Mesenchymal stem cell (in vitro differentiated cells and primary cell): ENCODE measurements around the gene ATP9B.
"Not testable (repeated sequence)": the region's sequence is repeated elsewhere in the genome, so short reads cannot be mapped to it uniquely, and the experiment has no call there.

Source experiments
- DNase-seq: peaks from one replicate; pipeline ENCODE4 v3.0.0-alpha.2; 2013
- H2AFZ ChIP-seq: one replicate; pipeline ENCODE4 v1.6.1; 2013; ENCODE audit warnings: low read depth, mild to moderate bottlenecking, control low read depth, inconsistent platforms, low read length, moderate library complexity
- H2AK5ac ChIP-seq: 2 replicates; pipeline ENCODE4 v1.6.1; 2013; ENCODE audit warnings: low read length, moderate library complexity, mild to moderate bottlenecking, inconsistent platforms; ENCODE audit not compliant: severe bottlenecking
- H2BK120ac ChIP-seq: one replicate; pipeline ENCODE4 v1.6.1; 2013; ENCODE audit warnings: low read depth, mild to moderate bottlenecking, inconsistent platforms, low read length, moderate library complexity
- H2BK12ac ChIP-seq, 2 experiments: one replicate each; pipeline ENCODE4 v1.6.1; 2013; ENCODE audit warnings: inconsistent platforms in 2 of 2, low read length in 2 of 2, mild to moderate bottlenecking in 2 of 2, moderate library complexity in 2 of 2, control low read depth in 1 of 2
- H2BK15ac ChIP-seq: one replicate; pipeline ENCODE4 v1.6.1; 2013; ENCODE audit warnings: mild to moderate bottlenecking, low read depth, inconsistent platforms; ENCODE audit not compliant: poor library complexity, severe bottlenecking
- H2BK5ac ChIP-seq: 2 replicates; pipeline ENCODE4 v1.6.1; 2013; ENCODE audit warnings: low read depth, mild to moderate bottlenecking, low read length, control low read depth, inconsistent platforms; ENCODE audit not compliant: poor library complexity, severe bottlenecking
- H3K14ac ChIP-seq, 2 experiments: one replicate each; pipeline ENCODE4 v1.6.1; 2013; ENCODE audit warnings: inconsistent platforms in 2 of 2, low read length in 2 of 2, control low read depth in 1 of 2, mild to moderate bottlenecking in 1 of 2, moderate library complexity in 1 of 2
- H3K18ac ChIP-seq, 2 experiments: one replicate each; pipeline ENCODE4 v1.6.1; 2013; ENCODE audit warnings: inconsistent platforms in 2 of 2, low read length in 2 of 2, control low read depth in 1 of 2, low read depth in 1 of 2, mild to moderate bottlenecking in 1 of 2
- H3K23ac ChIP-seq, 2 experiments: one replicate each; pipeline ENCODE4 v1.6.1; 2013; ENCODE audit warnings: inconsistent platforms in 2 of 2, low read length in 2 of 2, mild to moderate bottlenecking in 2 of 2, moderate library complexity in 2 of 2, control low read depth in 1 of 2
- H3K27ac ChIP-seq: 2 replicates; pipeline ENCODE4 v1.5.1; 2013; ENCODE audit warnings: mild to moderate bottlenecking, moderate library complexity, low read length, control low read depth, inconsistent platforms; ENCODE audit not compliant: poor library complexity, severe bottlenecking
- H3K27me3 ChIP-seq, 2 experiments: 2 replicates each; pipeline versions ENCODE4 v1.6.1 to v1.7.0; 2013; ENCODE audit warnings: low read length in 2 of 2, mild to moderate bottlenecking in 2 of 2, moderate library complexity in 2 of 2, control low read depth in 1 of 2, inconsistent platforms in 1 of 2; ENCODE audit not compliant: control insufficient read depth in 1 of 2, insufficient read depth in 1 of 2
- H3K36me3 ChIP-seq, 2 experiments: 2 replicates each; pipeline versions ENCODE4 v1.6.1 to v1.7.0; 2013; ENCODE audit warnings: low read length in 2 of 2, control low read depth in 1 of 2, inconsistent platforms in 1 of 2, low read depth in 1 of 2, mild to moderate bottlenecking in 1 of 2; ENCODE audit not compliant: insufficient read depth in 2 of 2, control insufficient read depth in 1 of 2
- H3K4ac ChIP-seq, 2 experiments: one replicate each; pipeline ENCODE4 v1.6.1; 2013; ENCODE audit warnings: inconsistent platforms in 2 of 2, low read length in 2 of 2, mild to moderate bottlenecking in 2 of 2, moderate library complexity in 2 of 2, control low read depth in 1 of 2, low read depth in 1 of 2
- H3K4me1 ChIP-seq: 2 replicates; pipeline ENCODE4 v1.6.1; 2013; ENCODE audit warnings: low read depth, low read length, control low read depth; ENCODE audit not compliant: control insufficient read depth, insufficient read depth
- H3K4me2 ChIP-seq: 2 replicates; pipeline ENCODE4 v1.6.1; 2013; ENCODE audit warnings: low read length, mild to moderate bottlenecking, inconsistent platforms; ENCODE audit not compliant: poor library complexity, severe bottlenecking
- H3K4me3 ChIP-seq, 2 experiments: 2 replicates each; pipeline versions ENCODE4 v1.5.1 to v1.7.0; 2013; ENCODE audit warnings: low read length in 2 of 2, mild to moderate bottlenecking in 2 of 2, control low read depth in 1 of 2, low read depth in 1 of 2; ENCODE audit not compliant: insufficient read depth in 1 of 2
- H3K79me1 ChIP-seq: replicated peaks from 2 replicates; pipeline ENCODE4 v1.6.1; 2013; ENCODE audit warnings: mild to moderate bottlenecking, control low read depth, low read length, inconsistent platforms; ENCODE audit not compliant: poor library complexity, severe bottlenecking
- H3K9ac ChIP-seq: 2 replicates; pipeline ENCODE4 v1.7.0; 2013; ENCODE audit warnings: mild to moderate bottlenecking, low read length, moderate library complexity
- H3K9me3 ChIP-seq: 2 replicates; pipeline ENCODE4 v1.7.0; 2013; ENCODE audit warnings: mild to moderate bottlenecking, low read length; ENCODE audit not compliant: control insufficient read depth
- H4K8ac ChIP-seq: one replicate; pipeline ENCODE4 v1.6.1; 2013; ENCODE audit warnings: inconsistent platforms, mild to moderate bottlenecking, low read length, moderate library complexity
- H4K91ac ChIP-seq: one replicate; pipeline ENCODE4 v1.6.1; 2013; ENCODE audit warnings: mild to moderate bottlenecking, low read length, inconsistent platforms
- WGBS: methylation state at CpG from one replicate; pipeline ENCODE4 v1.1.7; 2013; ENCODE audit warnings: mixed read lengths; 5-methylcytosine and 5-hydroxymethylcytosine counted together

Gene ATP9B

GRCh38 chr18:79072655-79073054, 3.5 kb downstream of the ATP9B start:
- H3K4ac ChIP-seq, H3K18ac ChIP-seq, H3K4me3 ChIP-seq, H2AFZ ChIP-seq, H3K27me3 ChIP-seq, H2BK5ac ChIP-seq, DNase-seq, H4K91ac ChIP-seq, H3K23ac ChIP-seq, H3K4me2 ChIP-seq, H2BK12ac ChIP-seq, H2BK15ac ChIP-seq, H3K27ac ChIP-seq, H3K14ac ChIP-seq, H2AK5ac ChIP-seq, H2BK120ac ChIP-seq, H4K8ac ChIP-seq, H3K9ac ChIP-seq, H3K9me3 ChIP-seq, H3K4me1 ChIP-seq: not testable (repeated sequence)
- H3K36me3 ChIP-seq = peaks cover 0 to 11% of the 10 kb centered on the region in 2 experiments
- 95% methylated on average over 27 of the region's 27 CpGs for WGBS
- H3K79me1 ChIP-seq = peaks cover 19% of the 10 kb centered on the region

- H3K14ac ChIP-seq = no peak overlapping the region
- no peaks in the 10 kb centered on the region for H3K9me3 ChIP-seq
- H3K79me1 ChIP-seq = peaks cover 17% of the 10 kb centered on the region
- H2BK12ac ChIP-seq = no peak overlapping the region
- no peak overlapping the region for H3K4me2 ChIP-seq
- no peak overlapping the region for H3K4ac ChIP-seq
- no peak overlapping the region for H4K8ac ChIP-seq
- no peaks in the 10 kb centered on the region for H3K4me1 ChIP-seq
- H3K23ac ChIP-seq = no peak overlapping the region
- H2BK15ac ChIP-seq = no peak overlapping the region
- no peak overlapping the region for H3K9ac ChIP-seq
- no peak for DNase-seq
- no peak overlapping the region for H4K91ac ChIP-seq
- H3K27me3 ChIP-seq = no peaks in the 10 kb centered on the region
- no peak overlapping the region for H3K18ac ChIP-seq
- no peak overlapping the region for H2AK5ac ChIP-seq
- H2BK5ac ChIP-seq = no peak overlapping the region
- no peak overlapping the region for H3K4me3 ChIP-seq
- WGBS = 92% methylated on average over 1 of the region's 1 CpG
- H3K27ac ChIP-seq = no peak overlapping the region
- no peak overlapping the region for H2AFZ ChIP-seq
- H2BK120ac ChIP-seq = no peak overlapping the region
- peaks cover 5 to 9% of the 10 kb centered on the region in 2 experiments for H3K36me3 ChIP-seq
These were observed 8.0 kb downstream of the ATP9B start for GRCh38 chr18:79077181-79077580.

- Histone ChIP-seq H3K79me1 (peaks cover 28% of the 10 kb centered on the region), H3K36me3 (peaks cover 11 to 13% of the 10 kb centered on the region in 2 experiments)
- not testable (repeated sequence) for H3K23ac ChIP-seq, H4K8ac ChIP-seq, DNase-seq, H3K27me3 ChIP-seq, H4K91ac ChIP-seq, H3K4ac ChIP-seq, H3K27ac ChIP-seq, H2BK15ac ChIP-seq, H3K9me3 ChIP-seq, H2BK5ac ChIP-seq, H2BK120ac ChIP-seq, H2AFZ ChIP-seq, H3K4me3 ChIP-seq, H3K9ac ChIP-seq, H2AK5ac ChIP-seq, H3K4me2 ChIP-seq, H2BK12ac ChIP-seq, H3K14ac ChIP-seq, H3K18ac ChIP-seq, H3K4me1 ChIP-seq
- WGBS = 98% methylated on average over 5 of the region's 5 CpGs
These were observed 9.6 kb downstream of the ATP9B start for GRCh38 chr18:79078791-79079190.

- Histone ChIP-seq H3K4me1 (peaks cover 1% of the 10 kb centered on the region), H3K9me3 (no peaks in the 10 kb centered on the region), H3K4ac (no peak overlapping the region), H3K27me3 (no peaks in the 10 kb centered on the region), H3K14ac (no peak overlapping the region), H3K4me3 (no peak overlapping the region), H3K36me3 (peaks cover 0 to 6% of the 10 kb centered on the region in 2 experiments), H3K18ac (no peak overlapping the region), H3K23ac (no peak overlapping the region), H3K4me2 (no peak overlapping the region), H2BK12ac (no peak overlapping the region), H2BK120ac (no peak overlapping the region), H4K91ac (no peak overlapping the region), H2BK15ac (no peak overlapping the region), H2AFZ (no peak overlapping the region), H4K8ac (no peak overlapping the region), H3K79me1 (peaks cover 28% of the 10 kb centered on the region), H3K9ac (no peak overlapping the region), H2AK5ac (no peak overlapping the region), H2BK5ac (no peak overlapping the region), H3K27ac (no peak overlapping the region)
- no CpG with 5 or more reads among the region's 3 CpGs for WGBS
- no peak for DNase-seq
These were observed 23.7 kb downstream of the ATP9B start for GRCh38 chr18:79092874-79093273.
